GM10266 (cell line): ENCODE data around the gene PTGR3.

Experiments used
- DNase-seq: peaks from one replicate; pipeline ENCODE4 v3.0.0; 2012; ENCODE audit errors: extremely low spot score
- TF ChIP-seq, protein P1 (sequence below): IDR thresholded peaks from 2 replicates; pipeline ENCODE4 v1.5.1; 2012; ENCODE audit warnings: mild to moderate bottlenecking, low read depth; ENCODE audit not compliant: control insufficient read depth, insufficient read depth; ENCODE audit errors: missing control alignments

The PTGR3 gene

DNA sequence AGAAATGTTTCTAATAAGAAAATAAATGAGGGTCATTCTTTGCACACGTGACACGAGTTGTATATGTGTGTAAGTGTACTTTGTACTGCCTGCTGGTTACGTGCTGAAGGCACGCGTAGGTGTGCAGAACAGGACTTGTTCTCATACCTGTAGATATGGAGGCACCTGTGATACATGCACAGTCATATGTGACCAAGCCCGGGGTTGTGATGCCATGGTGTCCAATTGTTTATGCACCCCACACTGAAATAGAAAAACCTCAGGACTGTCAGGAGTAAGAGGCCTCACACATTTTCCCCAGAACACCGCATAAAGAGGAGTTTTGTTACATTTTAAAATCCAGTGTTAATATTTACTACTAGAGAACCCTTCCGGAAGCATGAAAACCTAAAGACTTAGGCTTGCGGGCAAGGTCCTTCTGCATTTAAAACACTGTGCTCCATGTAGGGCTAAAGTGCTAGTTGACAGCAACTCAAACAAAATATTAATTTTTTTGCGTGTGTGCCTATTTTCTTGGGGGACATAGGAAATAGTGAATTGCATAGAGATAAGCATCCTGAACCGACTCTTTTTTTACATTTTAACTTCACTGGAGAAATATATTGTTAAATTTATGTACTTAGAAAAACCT lies 10.9 kb upstream of the PTGR3 start:
- TF ChIP-seq, protein P1, sequence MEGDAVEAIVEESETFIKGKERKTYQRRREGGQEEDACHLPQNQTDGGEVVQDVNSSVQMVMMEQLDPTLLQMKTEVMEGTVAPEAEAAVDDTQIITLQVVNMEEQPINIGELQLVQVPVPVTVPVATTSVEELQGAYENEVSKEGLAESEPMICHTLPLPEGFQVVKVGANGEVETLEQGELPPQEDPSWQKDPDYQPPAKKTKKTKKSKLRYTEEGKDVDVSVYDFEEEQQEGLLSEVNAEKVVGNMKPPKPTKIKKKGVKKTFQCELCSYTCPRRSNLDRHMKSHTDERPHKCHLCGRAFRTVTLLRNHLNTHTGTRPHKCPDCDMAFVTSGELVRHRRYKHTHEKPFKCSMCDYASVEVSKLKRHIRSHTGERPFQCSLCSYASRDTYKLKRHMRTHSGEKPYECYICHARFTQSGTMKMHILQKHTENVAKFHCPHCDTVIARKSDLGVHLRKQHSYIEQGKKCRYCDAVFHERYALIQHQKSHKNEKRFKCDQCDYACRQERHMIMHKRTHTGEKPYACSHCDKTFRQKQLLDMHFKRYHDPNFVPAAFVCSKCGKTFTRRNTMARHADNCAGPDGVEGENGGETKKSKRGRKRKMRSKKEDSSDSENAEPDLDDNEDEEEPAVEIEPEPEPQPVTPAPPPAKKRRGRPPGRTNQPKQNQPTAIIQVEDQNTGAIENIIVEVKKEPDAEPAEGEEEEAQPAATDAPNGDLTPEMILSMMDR: no peak
- DNase-seq: no peak

GRCh38 chr18:75218065-75218923 lies 9.4 kb upstream of the PTGR3 start:
- TF ChIP-seq, protein P1: no peak
- no peak for DNase-seq

DNA sequence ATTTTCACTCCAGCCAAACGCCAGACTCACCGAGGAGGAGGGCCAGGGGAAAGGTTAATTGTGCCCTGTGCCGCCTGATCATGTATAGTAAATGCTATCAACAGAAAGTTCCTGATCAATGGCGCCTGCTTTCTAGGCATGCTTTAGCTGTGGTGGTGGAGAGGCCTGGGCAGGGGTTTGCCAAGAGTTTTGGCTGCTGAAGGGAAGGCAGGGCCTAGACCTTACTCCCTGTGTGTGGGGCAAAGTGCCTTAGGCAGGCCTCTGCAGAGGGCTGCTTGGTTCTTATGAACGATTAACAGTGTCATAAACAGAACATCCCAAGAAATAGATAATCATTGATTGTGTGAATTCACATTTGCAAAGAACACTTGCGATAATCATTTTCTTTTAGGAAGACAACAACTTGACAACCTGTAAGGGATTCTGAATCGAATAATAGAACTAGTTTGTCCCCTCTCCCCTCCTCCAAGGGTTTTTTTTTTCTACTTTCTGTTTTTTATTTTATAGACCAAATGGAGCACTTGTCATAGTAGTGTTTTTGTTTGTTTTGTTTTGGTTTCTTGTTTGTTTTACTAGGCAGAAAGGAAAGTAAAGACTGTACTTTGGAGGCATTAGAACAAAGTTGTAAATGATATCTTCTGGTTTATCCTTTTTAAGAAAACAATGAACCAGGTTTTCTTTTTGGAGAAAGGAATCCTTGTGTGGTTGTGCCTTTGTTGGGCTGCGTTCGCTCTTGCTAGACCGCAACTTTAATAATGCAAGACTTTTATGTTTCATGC lies 8.2 kb upstream of the PTGR3 start:
- no peak for DNase-seq
- TF ChIP-seq, protein P1: no peak

DNA sequence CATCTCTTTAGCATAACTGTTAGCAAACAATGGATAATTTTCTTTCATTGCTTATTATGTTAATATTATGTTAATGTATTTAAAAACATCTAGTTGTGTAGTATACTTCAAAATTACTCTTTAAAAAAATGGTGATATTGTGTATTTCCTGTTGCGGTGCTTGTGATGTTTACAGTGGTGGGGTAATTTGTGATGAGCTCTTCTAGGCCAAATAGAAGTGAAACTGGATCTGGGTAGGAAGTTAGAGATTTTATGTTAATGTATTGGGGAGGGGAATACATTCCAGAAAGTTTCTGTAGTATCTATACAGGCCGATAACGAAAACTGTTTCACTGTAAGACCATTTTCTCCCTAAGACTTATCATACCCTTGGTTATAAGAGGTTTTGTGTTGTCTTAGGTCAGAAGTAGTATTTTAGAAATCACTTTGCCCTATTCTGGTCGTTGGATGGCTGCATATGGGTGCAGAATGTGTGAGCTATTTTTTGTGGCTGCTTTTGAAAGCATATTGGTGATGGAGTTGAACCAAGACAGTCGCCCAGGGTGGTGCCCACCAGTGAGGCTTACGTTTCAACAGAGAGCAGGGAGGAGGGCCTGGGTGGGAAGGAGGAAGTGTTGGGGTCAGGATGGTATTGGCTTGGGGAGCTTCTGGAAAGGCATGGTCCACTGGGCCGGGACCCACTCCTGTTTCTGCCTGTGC lies 7.4 kb upstream of the PTGR3 start:
- TF ChIP-seq, protein P1: no peak

GRCh38 chr18:75215663-75216062 lies 6.7 kb upstream of the PTGR3 start:
- TF ChIP-seq, protein P1: no peak
- DNase-seq: no peak

More for the DNA sequence above, 7.4 kb upstream of the PTGR3 start:
- no peak for DNase-seq

DNA sequence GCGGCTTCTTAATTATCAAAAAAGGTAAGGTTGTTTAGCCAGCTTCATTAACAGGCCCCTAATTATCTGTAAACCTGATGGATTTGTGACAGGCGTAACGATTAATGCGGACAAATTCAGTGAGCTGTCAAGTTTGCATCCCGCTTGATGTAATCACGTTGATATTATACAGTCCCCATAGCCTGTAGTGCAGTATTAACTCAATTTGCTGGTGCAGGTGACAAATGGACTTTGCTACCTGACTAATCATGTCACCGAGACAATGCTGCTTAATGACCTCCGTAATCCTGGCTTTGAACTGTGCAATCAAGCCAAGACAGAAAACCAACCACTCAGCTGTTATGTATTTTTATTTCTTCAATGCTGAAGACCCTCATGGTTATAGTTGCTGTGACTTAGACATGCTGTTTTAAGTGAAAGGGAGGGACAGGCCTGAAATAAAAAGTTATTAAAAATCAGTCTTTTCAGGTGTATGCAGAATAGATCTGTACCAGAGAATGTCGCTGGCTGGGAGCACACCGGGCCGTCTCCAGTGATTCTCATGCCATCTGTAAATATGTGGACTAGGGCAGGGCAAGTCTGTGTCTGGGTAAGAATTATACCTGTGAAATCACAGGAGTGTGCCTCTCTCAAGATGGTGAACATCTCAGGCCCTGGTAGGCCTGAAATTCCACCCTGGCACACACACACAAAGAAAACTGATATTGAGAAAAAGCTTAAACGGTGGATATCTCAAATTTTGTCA lies 6.0 kb upstream of the PTGR3 start:
- TF ChIP-seq, protein P1: no peak
- no peak for DNase-seq
